Measurements from ENCODE around the gene USP49. TPM values are rescaled to one million over a fixed set of nuclear protein-coding genes. Genes with fewer than 3 reads are reported as not detected.

The USP49 gene
- total and polyA plus RNA-seq, 2 donors (not counting 1 experiment from before 2014, with no cell fraction given) = 1.5 to 2.3 TPM

- TF ChIP-seq CTCF (conservative IDR thresholded peaks at IDR 0.05 in 1 of 2, IDR thresholded peaks at IDR 0.05 in 1 of 2; ENCODE audit: low read depth in 1 of 2, low read length in 2 of 2) (no peak), EZH2 (IDR thresholded peaks at IDR 0.05; ENCODE audit: low read length, missing control alignments) (no peak)
- Histone ChIP-seq H3K4me1 (ENCODE audit: control insufficient read depth, extremely low read depth, insufficient read depth, low read length) (no peaks in the 10 kb centered on the region), H4K20me1 (ENCODE audit: control insufficient read depth, extremely low read depth, insufficient read depth, low read length) (no peaks in the 10 kb centered on the region), H3K4me3 (replicated peaks in 1 of 4; ENCODE audit: control extremely low read depth in 1 of 4, insufficient read depth in 1 of 4, low read depth in 3 of 4, low read length in 4 of 4) (no peak overlapping the region), H3K9me3 (ENCODE audit: control insufficient read depth, insufficient read depth, low read depth, low read length) (no peaks in the 10 kb centered on the region), H3K36me3 (ENCODE audit: control insufficient read depth, insufficient read depth, low read length) (no peaks in the 10 kb centered on the region), H3K79me2 (ENCODE audit: control insufficient read depth, insufficient read depth, low read length) (no peaks in the 10 kb centered on the region), H3K4me2 (ENCODE audit: extremely low read depth, insufficient read depth, low read length) (no peak overlapping the region), H3K27me3 (ENCODE audit: control insufficient read depth, insufficient read depth, low read length) (peaks cover 12% of the 10 kb centered on the region), H3K9ac (ENCODE audit: insufficient read depth, low read length) (no peak overlapping the region), H3K27ac (ENCODE audit: insufficient read depth, low read length) (no peak overlapping the region), H2AFZ (ENCODE audit: low read length) (no peak overlapping the region)
- no peak for DNase-seq (ENCODE audit: low read depth in 2 of 2)
These were observed 136.5 kb downstream of the USP49 start for GRCh38 chr6:41758641-41759035.

- no peak overlapping the region for H3K4me2 ChIP-seq (ENCODE audit: extremely low read depth, insufficient read depth, low read length)
- no peaks in the 10 kb centered on the region for H3K36me3 ChIP-seq (ENCODE audit: control insufficient read depth, insufficient read depth, low read length)
- no peak overlapping the region for H3K4me3 ChIP-seq (replicated peaks in 1 of 4; ENCODE audit: control extremely low read depth in 1 of 4, insufficient read depth in 1 of 4, low read depth in 3 of 4, low read length in 4 of 4)
- DNase-seq (ENCODE audit: low read depth in 2 of 2) = peak in 1 of 2 donors; percentile 48
- TF ChIP-seq EZH2 (IDR thresholded peaks at IDR 0.05; ENCODE audit: low read length, missing control alignments) = no peak
- TF ChIP-seq CTCF (conservative IDR thresholded peaks at IDR 0.05 in 1 of 2, IDR thresholded peaks at IDR 0.05 in 1 of 2; ENCODE audit: low read depth in 1 of 2, low read length in 2 of 2) = no peak
- H4K20me1 ChIP-seq (ENCODE audit: control insufficient read depth, extremely low read depth, insufficient read depth, low read length) = no peaks in the 10 kb centered on the region
- peaks cover 12% of the 10 kb centered on the region for H3K27me3 ChIP-seq (ENCODE audit: control insufficient read depth, insufficient read depth, low read length)
- no peak overlapping the region for H2AFZ ChIP-seq (ENCODE audit: low read length)
- no peaks in the 10 kb centered on the region for H3K4me1 ChIP-seq (ENCODE audit: control insufficient read depth, extremely low read depth, insufficient read depth, low read length)
- H3K79me2 ChIP-seq (ENCODE audit: control insufficient read depth, insufficient read depth, low read length) = no peaks in the 10 kb centered on the region
- H3K9ac ChIP-seq (ENCODE audit: insufficient read depth, low read length) = no peak overlapping the region
- H3K9me3 ChIP-seq (ENCODE audit: control insufficient read depth, insufficient read depth, low read depth, low read length) = no peaks in the 10 kb centered on the region
- H3K27ac ChIP-seq (ENCODE audit: insufficient read depth, low read length) = no peak overlapping the region
These were observed 137.1 kb downstream of the USP49 start for GRCh38 chr6:41757931-41758640.

GRCh38 chr6:41757271-41757670 lies 137.9 kb downstream of the USP49 start:
- DNase-seq (ENCODE audit: low read depth in 2 of 2) = no peak
- Histone ChIP-seq H3K36me3 (ENCODE audit: control insufficient read depth, insufficient read depth, low read length) (no peaks in the 10 kb centered on the region), H3K79me2 (ENCODE audit: control insufficient read depth, insufficient read depth, low read length) (no peaks in the 10 kb centered on the region), H3K9ac (ENCODE audit: insufficient read depth, low read length) (no peak overlapping the region), H4K20me1 (ENCODE audit: control insufficient read depth, extremely low read depth, insufficient read depth, low read length) (no peaks in the 10 kb centered on the region), H3K4me3 (replicated peaks in 1 of 4; ENCODE audit: control extremely low read depth in 1 of 4, insufficient read depth in 1 of 4, low read depth in 3 of 4, low read length in 4 of 4) (no peak overlapping the region), H2AFZ (ENCODE audit: low read length) (no peak overlapping the region), H3K27ac (ENCODE audit: insufficient read depth, low read length) (no peak overlapping the region), H3K4me2 (ENCODE audit: extremely low read depth, insufficient read depth, low read length) (no peak overlapping the region), H3K27me3 (ENCODE audit: control insufficient read depth, insufficient read depth, low read length) (peaks cover 12% of the 10 kb centered on the region), H3K9me3 (ENCODE audit: control insufficient read depth, insufficient read depth, low read depth, low read length) (no peaks in the 10 kb centered on the region), H3K4me1 (ENCODE audit: control insufficient read depth, extremely low read depth, insufficient read depth, low read length) (no peaks in the 10 kb centered on the region)
- TF ChIP-seq CTCF (conservative IDR thresholded peaks at IDR 0.05 in 1 of 2, IDR thresholded peaks at IDR 0.05 in 1 of 2; ENCODE audit: low read depth in 1 of 2, low read length in 2 of 2) (no peak), EZH2 (IDR thresholded peaks at IDR 0.05; ENCODE audit: low read length, missing control alignments) (no peak)

Data from fibroblast of lung (primary cell).